OCI-LY7 (cell line): Measurements from ENCODE around the gene H2BK1. TPM values are rescaled to one million over a fixed set of nuclear protein-coding genes. Genes with fewer than 3 reads are reported as not detected.

Experiments used
- BruUV-seq: library from RNA; stranded (reverse); fragments of 400-500 nt; replicated peaks from 2 replicates; lab custom pipeline; 2021; lab: Mats Ljungman, UMichigan
- CTCF ChIA-PET: fragments of 300-600 bp; sonication (Branson Sonifier 250); formaldehyde crosslinking; loops from one replicate; lab custom pipeline; 2022; ENCODE audit warnings: antibody characterized with exemption; ENCODE audit not compliant: unreplicated experiment; lab: Charles Lee
- POLR2A ChIA-PET: fragments of 300-600 bp; sonication (Branson Sonifier 250); formaldehyde crosslinking; loops from one replicate; lab custom pipeline; 2022; ENCODE audit warnings: antibody characterized with exemption; lab: Charles Lee
- DNase-seq: peaks from one replicate; pipeline ENCODE4 v3.0.0-alpha.2; 2015; ENCODE audit warnings: low spot score
- H2AFZ ChIP-seq: fragments of 200-600 bp; sonication (generic), shearing (Covaris generic); 2 replicates; pipeline ENCODE4 v1.6.1; 2014; ENCODE audit warnings: mild to moderate bottlenecking, antibody characterized with exemption, low read length, moderate library complexity
- H3K27ac ChIP-seq: fragments of 200-600 bp; sonication (generic); 2 replicates; pipeline ENCODE4 v1.5.1; 2014; ENCODE audit warnings: mixed run types, low read depth, mild to moderate bottlenecking, moderate library complexity, low read length, inconsistent platforms; ENCODE audit not compliant: poor library complexity, severe bottlenecking
- H3K36me3 ChIP-seq: fragments of 200-600 bp; sonication (generic); 2 replicates; pipeline ENCODE4 v1.6.1; 2014; ENCODE audit warnings: mild to moderate bottlenecking, antibody characterized with exemption, low read length, moderate library complexity, mixed read lengths; ENCODE audit not compliant: insufficient read depth
- H3K4me1 ChIP-seq: fragments of 200-600 bp; sonication (generic); 2 replicates; pipeline ENCODE4 v1.5.1; 2014; ENCODE audit warnings: mild to moderate bottlenecking, low read length; ENCODE audit not compliant: insufficient read depth, poor library complexity, severe bottlenecking
- H3K4me2 ChIP-seq: fragments of 200-600 bp; sonication (generic); 2 replicates; pipeline ENCODE4 v1.6.1; 2014; ENCODE audit warnings: mild to moderate bottlenecking, low read length
- H3K4me3 ChIP-seq: fragments of 200-600 bp; sonication (generic); 2 replicates; pipeline ENCODE4 v1.5.1; 2014; ENCODE audit warnings: mild to moderate bottlenecking, low read depth, low read length; ENCODE audit not compliant: poor library complexity, severe bottlenecking
- H3K79me2 ChIP-seq: fragments of 200-600 bp; sonication (generic); 2 replicates; pipeline ENCODE4 v1.6.1; 2016; ENCODE audit warnings: low read depth, mild to moderate bottlenecking, low read length, moderate library complexity, mixed read lengths; ENCODE audit not compliant: insufficient read depth
- H3K9me2 ChIP-seq: fragments of 200-600 bp; sonication (generic); 2 replicates; pipeline ENCODE4 v1.6.1; 2016; ENCODE audit warnings: mild to moderate bottlenecking, low read length, mixed read lengths; ENCODE audit not compliant: insufficient read depth
- H3K9me3 ChIP-seq: fragments of 200-600 bp; sonication (generic); 2 replicates; pipeline ENCODE4 v1.6.1; 2014; ENCODE audit warnings: mild to moderate bottlenecking, mixed run types, low read length, mixed read lengths
- H4K20me1 ChIP-seq: fragments of 200-600 bp; sonication (generic); 2 replicates; pipeline ENCODE4 v1.6.1; 2014; ENCODE audit warnings: mild to moderate bottlenecking, antibody characterized with exemption, low read length, moderate library complexity, mixed read lengths; ENCODE audit not compliant: insufficient read depth
- CTCF ChIP-seq: fragments of 200-600 bp; sonication (generic); conservative IDR thresholded peaks from 2 replicates; pipeline ENCODE4 v1.5.1; 2014; ENCODE audit warnings: mild to moderate bottlenecking, antibody characterized with exemption, low read length, moderate library complexity, mixed read lengths
- EZH2phosphoT487 ChIP-seq: fragments of 200-600 bp; sonication (generic); IDR thresholded peaks from 2 replicates; pipeline ENCODE4 v1.6.1; 2018; ENCODE audit warnings: low read depth, borderline replicate concordance, mild to moderate bottlenecking, mixed run types, antibody characterized with exemption, low read length, moderate library complexity, mixed read lengths
- intact Hi-C: fragments of 100-400 bp; cut with micrococcal nuclease; formaldehyde crosslinking; loops from one replicate; pipeline ENCODE4 v1.10.0; 2022; ENCODE audit not compliant: unreplicated experiment
- total RNA-seq, 2 experiments: library from RNA; depleted of rRNA in 1 of 2; stranded (reverse); fragments of >200 nt in 1 of 2; shearing (Covaris generic) in 1 of 2; gene quantifications; 2 replicates each; pipeline ENCODE4 v1.2.3, GENCODE V29; 2014 to 2022

The H2BK1 gene
- total RNA-seq, 2 experiments from 2014 or later = not detected

DNA sequence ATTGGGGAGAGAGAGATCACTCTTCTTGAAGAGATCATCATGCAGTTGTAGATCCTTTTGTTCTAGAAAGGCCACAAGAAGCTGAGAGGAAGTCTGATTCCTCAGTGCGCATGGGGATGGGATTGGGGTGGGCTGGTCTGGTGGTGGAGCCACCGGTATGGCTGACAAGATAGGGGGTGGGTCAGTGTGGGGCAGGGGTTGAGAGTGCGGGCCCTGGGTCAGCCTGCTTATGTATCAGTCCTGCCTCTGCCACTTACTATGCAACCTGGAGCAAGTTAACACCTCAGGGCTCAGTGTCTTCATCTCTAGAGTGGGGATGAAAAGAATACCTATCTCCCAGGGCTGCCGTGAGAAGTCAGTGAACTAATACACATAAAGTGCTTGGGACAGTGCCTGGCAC lies 30.2 kb upstream of the H2BK1 start:
- CTCF ChIA-PET = no interaction called here
- Histone ChIP-seq H3K36me3 (peaks cover 15% of the 10 kb centered on the region; the same call in 1 of the 2 replicates), H3K4me1 (peaks cover 41% of the 10 kb centered on the region), H3K9me2 (no peaks in the 10 kb centered on the region), H3K79me2 (no peaks in the 10 kb centered on the region), H3K4me2 (no peak overlapping the region), H4K20me1 (peaks cover 6% of the 10 kb centered on the region), H3K27ac (no peak overlapping the region), H2AFZ (no peak overlapping the region), H3K9me3 (no peaks in the 10 kb centered on the region), H3K4me3 (no peak overlapping the region)
- intact Hi-C loops = no loop called here
- POLR2A ChIA-PET = no interaction called here
- no TSS peak for BruUV-seq
- no peak for DNase-seq
- TF ChIP-seq EZH2phosphoT487 = no peak
- no peak for TF ChIP-seq CTCF

GRCh38 chr7:151239837-151240459 lies 29.7 kb upstream of the H2BK1 start:
- H3K9me2 ChIP-seq = no peaks in the 10 kb centered on the region
- intact Hi-C loops = loop anchor here (10.0 kb wide), 1 partner anchor 1615 kb away; no protein-coding TSS in a partner anchor
- H4K20me1 ChIP-seq = peaks cover 5% of the 10 kb centered on the region
- no peak overlapping the region for H2AFZ ChIP-seq
- CTCF ChIA-PET = interaction anchor here (0.6 kb wide), 1 partner anchor 847 kb away, joined by 3 read pairs; no protein-coding TSS in a partner anchor
- H3K79me2 ChIP-seq = no peaks in the 10 kb centered on the region
- TF ChIP-seq EZH2phosphoT487 (no peak), CTCF (no peak)
- H3K4me3 ChIP-seq = no peak overlapping the region
- no TSS peak for BruUV-seq
- H3K4me2 ChIP-seq = no peak overlapping the region
- no peaks in the 10 kb centered on the region for H3K9me3 ChIP-seq
- peaks cover 37% of the 10 kb centered on the region for H3K4me1 ChIP-seq
- H3K36me3 ChIP-seq = peaks cover 20% of the 10 kb centered on the region; the same call in 1 of the 2 replicates
- POLR2A ChIA-PET = interaction anchor here (0.6 to 0.7 kb wide), 2 partner anchors 36 to 220 kb away, joined by 3 read pairs; no protein-coding TSS in a partner anchor
- H3K27ac ChIP-seq = no peak overlapping the region
- no peak for DNase-seq
